ENCODE results near the gene UPK1B. TPM values are rescaled to one million over a fixed set of nuclear protein-coding genes. Genes with fewer than 3 reads are reported as not detected.
"Not testable (repeated sequence)": the region's sequence is repeated elsewhere in the genome, so short reads cannot be mapped to it uniquely, and the experiment has no call there.

UPK1B gene
- total RNA-seq: 1 to 10 TPM in 1 of 2 donors, not detected in 1; 1.8 TPM

DNA sequence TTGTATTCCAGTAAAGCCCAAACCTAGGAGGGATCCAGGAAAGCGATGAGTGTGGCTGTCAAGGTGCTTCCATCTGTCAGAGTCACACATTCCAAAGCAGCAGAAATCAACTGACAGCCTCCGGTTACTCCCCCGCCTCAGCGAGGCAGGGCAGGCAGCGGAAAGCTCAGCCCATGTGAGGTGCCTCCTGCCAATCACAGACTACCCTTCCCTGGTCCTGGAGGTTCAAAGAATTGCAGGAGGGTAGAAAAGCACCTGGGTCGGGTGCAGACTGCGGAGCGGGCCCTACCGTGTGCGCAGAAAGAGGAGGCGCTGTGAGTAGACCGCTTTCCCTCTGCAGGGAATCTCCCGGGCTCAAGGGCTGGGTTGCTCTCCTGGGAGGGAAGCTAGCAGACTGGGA lies at the start of gene UPK1B:
UPK1B (plus strand) TSS at position 274 of the 400 bp plus-strand sequence. CDS start 13,144 bp downstream, outside the sequence.
- no peak for DNase-seq (ENCODE audit: low spot score)
- no peak within 1 kb of the TSS for H3K4me3 ChIP-seq
- ATAC-seq (ENCODE audit: insufficient number of reproducible peaks, low FRiP score, low read depth): no peak
- TF ChIP-seq, protein P1, sequence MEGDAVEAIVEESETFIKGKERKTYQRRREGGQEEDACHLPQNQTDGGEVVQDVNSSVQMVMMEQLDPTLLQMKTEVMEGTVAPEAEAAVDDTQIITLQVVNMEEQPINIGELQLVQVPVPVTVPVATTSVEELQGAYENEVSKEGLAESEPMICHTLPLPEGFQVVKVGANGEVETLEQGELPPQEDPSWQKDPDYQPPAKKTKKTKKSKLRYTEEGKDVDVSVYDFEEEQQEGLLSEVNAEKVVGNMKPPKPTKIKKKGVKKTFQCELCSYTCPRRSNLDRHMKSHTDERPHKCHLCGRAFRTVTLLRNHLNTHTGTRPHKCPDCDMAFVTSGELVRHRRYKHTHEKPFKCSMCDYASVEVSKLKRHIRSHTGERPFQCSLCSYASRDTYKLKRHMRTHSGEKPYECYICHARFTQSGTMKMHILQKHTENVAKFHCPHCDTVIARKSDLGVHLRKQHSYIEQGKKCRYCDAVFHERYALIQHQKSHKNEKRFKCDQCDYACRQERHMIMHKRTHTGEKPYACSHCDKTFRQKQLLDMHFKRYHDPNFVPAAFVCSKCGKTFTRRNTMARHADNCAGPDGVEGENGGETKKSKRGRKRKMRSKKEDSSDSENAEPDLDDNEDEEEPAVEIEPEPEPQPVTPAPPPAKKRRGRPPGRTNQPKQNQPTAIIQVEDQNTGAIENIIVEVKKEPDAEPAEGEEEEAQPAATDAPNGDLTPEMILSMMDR (IDR thresholded peaks at IDR 0.05): no peak
- H3K27me3 ChIP-seq (replicated peaks; ENCODE audit: insufficient read depth): no peaks in the 10 kb centered on the region
- no peaks in the 10 kb centered on the region for H3K9me3 ChIP-seq
- no peaks in the 10 kb centered on the region for H3K36me3 ChIP-seq
- no peak within 1 kb of the TSS for H3K27ac ChIP-seq
- H3K4me1 ChIP-seq (ENCODE audit: control insufficient read depth in 1 of 2, low read depth in 2 of 2): no peaks in the 10 kb centered on the region

DNA sequence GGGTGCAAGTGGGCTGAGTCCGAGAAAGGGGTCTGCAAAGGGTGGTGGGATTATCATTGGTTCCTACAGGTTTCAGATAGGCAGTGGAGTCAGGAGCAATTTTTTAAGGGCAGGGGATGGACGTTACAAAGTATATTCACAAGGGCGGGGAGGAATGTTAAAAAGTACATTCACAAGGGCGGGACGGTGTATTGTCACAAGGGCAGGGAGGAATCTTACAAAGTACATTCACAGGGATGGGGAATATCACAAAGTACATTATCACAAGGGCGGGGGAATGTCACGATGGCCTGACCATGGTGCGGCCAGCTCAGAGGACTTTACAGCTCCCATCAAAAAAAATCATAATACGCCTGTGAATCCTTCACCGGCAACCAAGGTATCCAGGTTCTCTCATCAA lies 48.1 kb upstream of the UPK1B start:
- Histone ChIP-seq H3K36me3 (no peaks in the 10 kb centered on the region), H3K9me3 (no peaks in the 10 kb centered on the region), H3K27me3 (replicated peaks; ENCODE audit: insufficient read depth) (no peaks in the 10 kb centered on the region), H3K4me3 (no peak overlapping the region), H3K27ac (no peak overlapping the region), H3K4me1 (ENCODE audit: control insufficient read depth in 1 of 2, low read depth in 2 of 2) (no peaks in the 10 kb centered on the region)
- DNase-seq (ENCODE audit: low spot score): no peak
- TF ChIP-seq, protein P1 (IDR thresholded peaks at IDR 0.05): no peak
- ATAC-seq (ENCODE audit: insufficient number of reproducible peaks, low FRiP score, low read depth): no peak

DNA sequence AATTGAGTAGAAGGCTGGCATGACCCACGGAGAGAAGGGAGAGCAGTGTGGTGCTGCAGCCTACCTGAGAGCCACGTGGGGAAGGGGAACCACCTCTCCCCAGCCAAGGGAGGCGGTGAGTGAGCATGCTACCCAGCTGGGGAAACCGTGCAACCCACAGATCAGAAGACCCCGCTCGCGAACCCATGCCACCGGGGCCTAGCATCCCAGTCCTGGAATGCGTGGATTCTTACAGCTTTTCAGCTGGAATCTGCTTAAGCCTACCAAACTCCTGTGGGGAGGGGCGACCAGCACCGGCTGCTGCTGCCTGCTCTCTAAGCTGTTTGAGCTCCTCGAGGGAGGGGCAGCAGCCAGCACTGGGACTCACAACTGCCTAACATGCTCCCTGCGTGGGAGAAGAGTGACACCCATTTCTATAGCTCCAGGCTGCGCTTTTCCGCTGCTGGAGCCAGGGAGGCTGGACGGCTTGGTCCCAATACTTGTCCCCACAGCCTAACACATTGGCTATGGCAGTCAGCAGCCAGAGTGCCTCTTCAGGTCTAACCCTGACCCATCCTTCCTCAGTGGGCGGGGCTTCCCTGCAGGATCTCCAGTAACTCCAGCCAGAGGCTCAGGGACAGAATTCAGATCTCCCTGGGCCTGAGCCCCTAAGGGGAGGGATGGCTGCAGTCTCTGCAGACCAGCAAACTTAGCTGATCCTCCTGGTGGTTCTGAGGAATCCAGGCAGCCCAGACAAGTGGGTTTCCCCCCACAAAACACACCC lies 47.5 kb upstream of the UPK1B start:
- DNase-seq (ENCODE audit: low spot score) (no peak), ATAC-seq (ENCODE audit: insufficient number of reproducible peaks, low FRiP score, low read depth) (no peak)
- Histone ChIP-seq H3K36me3 (no peaks in the 10 kb centered on the region), H3K27ac (no peak overlapping the region), H3K27me3 (replicated peaks; ENCODE audit: insufficient read depth) (no peaks in the 10 kb centered on the region), H3K4me1 (ENCODE audit: control insufficient read depth in 1 of 2, low read depth in 2 of 2) (no peaks in the 10 kb centered on the region), H3K9me3 (no peaks in the 10 kb centered on the region), H3K4me3 (no peak overlapping the region)
- TF ChIP-seq, protein P1 (IDR thresholded peaks at IDR 0.05): no peak

DNA sequence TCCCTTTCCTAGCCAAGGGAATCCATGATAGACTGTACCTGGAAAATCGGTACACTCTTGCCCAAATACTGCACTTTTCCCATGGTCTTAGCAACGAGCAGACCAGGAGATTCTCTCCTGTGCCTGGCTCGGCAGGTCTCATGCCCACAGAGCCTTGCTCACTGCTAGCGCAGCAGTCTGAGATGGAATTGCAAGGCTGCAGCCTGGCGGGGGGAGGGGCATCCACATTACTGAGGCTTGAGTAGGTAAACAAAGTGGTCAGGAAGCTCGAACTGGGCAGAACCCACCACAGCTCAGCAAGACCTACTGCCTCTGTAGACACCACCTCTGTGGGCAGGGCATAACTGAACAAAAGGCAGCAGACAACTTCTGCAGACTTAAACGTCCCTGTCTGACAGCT lies 43.1 kb upstream of the UPK1B start:
- H3K36me3 ChIP-seq; H3K9me3 ChIP-seq; H3K27me3 ChIP-seq (replicated peaks; ENCODE audit: insufficient read depth); ATAC-seq (ENCODE audit: insufficient number of reproducible peaks, low FRiP score, low read depth); H3K4me1 ChIP-seq (ENCODE audit: control insufficient read depth in 1 of 2, low read depth in 2 of 2); DNase-seq (ENCODE audit: low spot score); H3K4me3 ChIP-seq; H3K27ac ChIP-seq: not testable (repeated sequence)

DNA sequence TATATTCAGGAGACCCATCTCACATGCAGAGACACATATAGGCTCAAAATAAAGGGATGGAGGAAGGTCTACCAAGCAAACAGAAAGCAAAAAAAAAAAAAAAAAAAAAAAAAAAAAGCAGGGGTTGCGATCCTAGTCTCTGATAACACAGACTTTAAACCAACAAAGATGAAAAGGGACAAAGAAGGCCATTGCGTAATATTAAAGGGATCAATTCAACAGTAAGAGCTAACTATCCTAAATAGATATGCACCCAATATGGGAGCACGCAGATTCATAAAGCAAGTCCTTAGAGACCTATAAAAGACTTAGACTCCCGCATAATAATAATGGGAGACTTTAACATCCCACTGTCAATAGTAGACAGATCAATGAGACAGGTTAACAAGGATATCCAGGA lies 41.1 kb upstream of the UPK1B start:
- not testable (repeated sequence) for H3K27ac ChIP-seq; H3K4me3 ChIP-seq; H3K36me3 ChIP-seq; H3K27me3 ChIP-seq (replicated peaks; ENCODE audit: insufficient read depth); ATAC-seq (ENCODE audit: insufficient number of reproducible peaks, low FRiP score, low read depth); H3K4me1 ChIP-seq (ENCODE audit: control insufficient read depth in 1 of 2, low read depth in 2 of 2); H3K9me3 ChIP-seq; DNase-seq (ENCODE audit: low spot score)

DNA sequence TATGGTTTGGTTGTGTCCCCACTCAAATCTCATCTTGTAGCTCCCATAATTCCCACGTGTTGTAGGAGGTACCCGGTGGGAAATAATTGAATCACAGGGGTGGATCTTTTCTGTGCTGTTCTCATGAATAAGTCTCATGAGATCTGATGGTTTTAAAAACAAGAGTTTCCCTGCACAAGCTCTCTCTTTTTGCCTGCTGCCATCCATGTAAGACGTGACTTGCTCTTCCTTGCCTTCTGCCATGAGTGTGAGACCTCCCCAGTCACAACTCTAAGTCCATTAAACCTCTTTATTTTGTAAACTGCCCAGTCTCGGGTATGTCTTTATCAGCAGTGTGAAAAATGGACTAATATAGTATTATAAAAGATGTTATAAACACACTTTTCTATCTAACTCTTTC lies 34.0 kb upstream of the UPK1B start:
- not testable (repeated sequence) for ATAC-seq (ENCODE audit: insufficient number of reproducible peaks, low FRiP score, low read depth); H3K9me3 ChIP-seq; H3K36me3 ChIP-seq; H3K4me3 ChIP-seq; H3K27ac ChIP-seq; H3K4me1 ChIP-seq (ENCODE audit: control insufficient read depth in 1 of 2, low read depth in 2 of 2); DNase-seq (ENCODE audit: low spot score); H3K27me3 ChIP-seq (replicated peaks; ENCODE audit: insufficient read depth)

DNA sequence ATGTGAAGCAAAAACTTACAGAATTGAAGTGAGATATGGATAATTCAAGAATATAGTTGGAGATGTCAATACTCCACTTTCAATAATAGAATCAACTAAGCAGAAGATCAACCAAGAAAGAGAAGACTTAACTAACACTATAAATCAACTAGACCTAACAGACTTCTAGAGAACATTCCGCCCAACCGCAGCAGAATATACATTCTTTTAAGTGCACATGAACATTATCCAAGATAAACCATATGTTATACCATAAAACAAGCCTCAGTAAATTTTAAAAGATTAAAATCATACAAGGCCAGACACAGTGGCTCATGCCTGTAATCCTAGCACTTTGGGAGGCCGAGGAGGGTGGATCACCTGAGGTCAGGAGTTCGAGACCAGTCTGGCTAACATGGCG lies 32.9 kb upstream of the UPK1B start:
- H3K4me3 ChIP-seq: no peak overlapping the region
- DNase-seq (ENCODE audit: low spot score) (no peak), ATAC-seq (ENCODE audit: insufficient number of reproducible peaks, low FRiP score, low read depth) (no peak)
- H3K4me1 ChIP-seq (ENCODE audit: control insufficient read depth in 1 of 2, low read depth in 2 of 2): no peaks in the 10 kb centered on the region
- H3K9me3 ChIP-seq: no peaks in the 10 kb centered on the region
- H3K27ac ChIP-seq: no peak overlapping the region
- TF ChIP-seq, protein P1 (IDR thresholded peaks at IDR 0.05): no peak
- no peaks in the 10 kb centered on the region for H3K27me3 ChIP-seq (replicated peaks; ENCODE audit: insufficient read depth)
- H3K36me3 ChIP-seq: no peaks in the 10 kb centered on the region
